BE2C (cell line): Measurements from ENCODE around the gene BDKRB1.
"Not testable (repeated sequence)": the region's sequence is repeated elsewhere in the genome, so short reads cannot be mapped to it uniquely, and the experiment has no call there.

ENCODE experiments used
- DNase-seq: peaks from one replicate; pipeline ENCODE4 v3.0.0-alpha.2; 2020
- H3K27me3 ChIP-seq: fragments of 250-450 bp; sonication (Bioruptor Pico); 2 replicates; pipeline ENCODE4 v1.5.1; 2020; ENCODE audit warnings: mild to moderate bottlenecking
- H3K36me3 ChIP-seq: fragments of 250-450 bp; sonication (Bioruptor Pico); 2 replicates; pipeline ENCODE4 v1.5.1; 2020; ENCODE audit warnings: mild to moderate bottlenecking
- H3K4me1 ChIP-seq: fragments of 250-450 bp; sonication (Bioruptor Pico); 2 replicates; pipeline ENCODE4 v1.5.1; 2020
- H3K4me3 ChIP-seq: 2 replicates; pipeline ENCODE4 v1.5.1; 2011; ENCODE audit warnings: low read depth, low read length
- H3K9me3 ChIP-seq: fragments of 250-450 bp; sonication (Bioruptor Pico); 2 replicates; pipeline ENCODE4 v1.5.1; 2020
- TF ChIP-seq, protein P1 (sequence below): IDR thresholded peaks from 2 replicates; pipeline ENCODE4 v1.5.1; 2012; ENCODE audit warnings: mild to moderate bottlenecking, low read depth, low read length

BDKRB1 gene

GRCh38 chr14:96237641-96238040 is 18.4 kb upstream of the BDKRB1 start:
- DNase-seq = no peak
- Histone ChIP-seq H3K27me3 (no peaks in the 10 kb centered on the region), H3K4me1 (peaks cover 3% of the 10 kb centered on the region; the same call in 1 of the 2 replicates), H3K9me3 (no peaks in the 10 kb centered on the region), H3K36me3 (no peaks in the 10 kb centered on the region; the same call in 1 of the 2 replicates), H3K4me3 (no peak overlapping the region)
- TF ChIP-seq, protein P1, sequence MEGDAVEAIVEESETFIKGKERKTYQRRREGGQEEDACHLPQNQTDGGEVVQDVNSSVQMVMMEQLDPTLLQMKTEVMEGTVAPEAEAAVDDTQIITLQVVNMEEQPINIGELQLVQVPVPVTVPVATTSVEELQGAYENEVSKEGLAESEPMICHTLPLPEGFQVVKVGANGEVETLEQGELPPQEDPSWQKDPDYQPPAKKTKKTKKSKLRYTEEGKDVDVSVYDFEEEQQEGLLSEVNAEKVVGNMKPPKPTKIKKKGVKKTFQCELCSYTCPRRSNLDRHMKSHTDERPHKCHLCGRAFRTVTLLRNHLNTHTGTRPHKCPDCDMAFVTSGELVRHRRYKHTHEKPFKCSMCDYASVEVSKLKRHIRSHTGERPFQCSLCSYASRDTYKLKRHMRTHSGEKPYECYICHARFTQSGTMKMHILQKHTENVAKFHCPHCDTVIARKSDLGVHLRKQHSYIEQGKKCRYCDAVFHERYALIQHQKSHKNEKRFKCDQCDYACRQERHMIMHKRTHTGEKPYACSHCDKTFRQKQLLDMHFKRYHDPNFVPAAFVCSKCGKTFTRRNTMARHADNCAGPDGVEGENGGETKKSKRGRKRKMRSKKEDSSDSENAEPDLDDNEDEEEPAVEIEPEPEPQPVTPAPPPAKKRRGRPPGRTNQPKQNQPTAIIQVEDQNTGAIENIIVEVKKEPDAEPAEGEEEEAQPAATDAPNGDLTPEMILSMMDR = no peak

DNA sequence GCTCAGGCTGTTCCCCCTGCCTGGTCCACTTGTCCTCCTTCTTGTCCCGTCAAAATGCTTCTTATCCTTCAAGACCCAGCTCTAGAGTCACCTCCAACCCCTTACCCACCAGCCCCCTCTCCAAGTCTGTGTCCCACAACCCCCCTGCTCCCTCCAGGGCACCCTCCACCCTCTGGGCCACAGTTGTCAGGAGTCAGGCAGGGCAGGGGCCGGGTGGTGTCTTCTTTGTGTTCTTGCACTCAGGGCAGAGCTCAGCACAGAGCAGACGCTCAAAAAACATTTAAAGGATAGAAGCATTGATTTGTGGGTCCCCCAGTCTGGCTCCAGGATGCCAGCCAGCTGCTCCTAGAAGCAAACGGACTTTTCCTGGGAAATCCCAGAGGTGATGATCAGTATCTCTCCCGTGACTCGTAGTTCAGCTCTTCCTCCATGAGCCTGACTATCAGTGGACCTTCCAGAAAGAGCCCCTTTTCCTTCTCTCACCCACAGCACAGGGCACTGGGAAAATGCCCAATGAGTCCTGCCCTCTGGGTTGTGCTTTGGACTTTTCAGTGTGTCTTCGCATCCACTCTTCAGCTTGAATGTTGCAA is 17.2 kb upstream of the BDKRB1 start:
- Histone ChIP-seq H3K9me3 (no peaks in the 10 kb centered on the region), H3K36me3 (no peaks in the 10 kb centered on the region; the same call in 1 of the 2 replicates), H3K4me1 (peaks cover 3% of the 10 kb centered on the region; the same call in 1 of the 2 replicates), H3K27me3 (no peaks in the 10 kb centered on the region), H3K4me3 (no peak overlapping the region)
- TF ChIP-seq, protein P1 = no peak
- no peak for DNase-seq

- TF ChIP-seq, protein P1 = no peak
- H3K4me3 ChIP-seq = no peak overlapping the region
- no peak for DNase-seq
Measured at GRCh38 chr14:96239711-96240141, 16.3 kb upstream of the BDKRB1 start.

DNA sequence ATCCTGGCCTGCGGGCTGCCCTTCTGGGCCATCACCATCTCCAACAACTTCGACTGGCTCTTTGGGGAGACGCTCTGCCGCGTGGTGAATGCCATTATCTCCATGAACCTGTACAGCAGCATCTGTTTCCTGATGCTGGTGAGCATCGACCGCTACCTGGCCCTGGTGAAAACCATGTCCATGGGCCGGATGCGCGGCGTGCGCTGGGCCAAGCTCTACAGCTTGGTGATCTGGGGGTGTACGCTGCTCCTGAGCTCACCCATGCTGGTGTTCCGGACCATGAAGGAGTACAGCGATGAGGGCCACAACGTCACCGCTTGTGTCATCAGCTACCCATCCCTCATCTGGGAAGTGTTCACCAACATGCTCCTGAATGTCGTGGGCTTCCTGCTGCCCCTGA is 15.4 kb upstream of the BDKRB1 start:
- H3K36me3 ChIP-seq = no peaks in the 10 kb centered on the region; the same call in 1 of the 2 replicates
- TF ChIP-seq, protein P1 = no peak
- no peaks in the 10 kb centered on the region for H3K27me3 ChIP-seq
- peaks cover 3% of the 10 kb centered on the region; the same call in 1 of the 2 replicates for H3K4me1 ChIP-seq
- DNase-seq = no peak
- H3K4me3 ChIP-seq = no peak overlapping the region
- H3K9me3 ChIP-seq = no peaks in the 10 kb centered on the region

More at GRCh38 chr14:96239711-96240141, 16.3 kb upstream of the BDKRB1 start:
- Histone ChIP-seq H3K9me3 (no peaks in the 10 kb centered on the region), H3K27me3 (no peaks in the 10 kb centered on the region), H3K4me1 (peaks cover 3% of the 10 kb centered on the region; the same call in 1 of the 2 replicates), H3K36me3 (no peaks in the 10 kb centered on the region; the same call in 1 of the 2 replicates)

DNA sequence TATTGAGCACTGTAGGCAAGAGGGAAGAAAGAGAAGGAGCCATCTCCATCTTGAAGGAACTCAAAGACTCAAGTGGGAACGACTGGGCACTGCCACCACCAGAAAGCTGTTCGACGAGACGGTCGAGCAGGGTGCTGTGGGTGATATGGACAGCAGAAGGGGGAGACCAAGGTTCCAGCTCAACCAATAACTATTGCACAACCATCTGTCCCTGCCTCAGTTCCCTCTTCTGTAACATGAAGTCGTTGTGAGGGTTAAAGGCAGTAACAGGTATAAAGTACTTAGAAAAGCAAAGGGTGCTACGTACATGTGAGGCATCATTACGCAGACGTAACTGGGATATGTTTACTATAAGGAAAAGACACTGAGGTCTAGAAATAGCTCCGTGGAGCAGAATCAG is 13.9 kb upstream of the BDKRB1 start:
- H3K9me3 ChIP-seq = no peaks in the 10 kb centered on the region
- TF ChIP-seq, protein P1 = no peak
- H3K4me3 ChIP-seq = no peak overlapping the region
- peaks cover 3% of the 10 kb centered on the region for H3K4me1 ChIP-seq
- no peaks in the 10 kb centered on the region for H3K27me3 ChIP-seq
- H3K36me3 ChIP-seq = no peaks in the 10 kb centered on the region; the same call in 1 of the 2 replicates
- no peak for DNase-seq

- Histone ChIP-seq H3K9me3 (no peaks in the 10 kb centered on the region), H3K4me3 (no peak overlapping the region), H3K27me3 (no peaks in the 10 kb centered on the region), H3K36me3 (no peaks in the 10 kb centered on the region; the same call in 1 of the 2 replicates), H3K4me1 (peaks cover under 1% of the 10 kb centered on the region)
- DNase-seq = no peak
- TF ChIP-seq, protein P1 = no peak
Measured at GRCh38 chr14:96243785-96244184, 12.2 kb upstream of the BDKRB1 start.

DNA sequence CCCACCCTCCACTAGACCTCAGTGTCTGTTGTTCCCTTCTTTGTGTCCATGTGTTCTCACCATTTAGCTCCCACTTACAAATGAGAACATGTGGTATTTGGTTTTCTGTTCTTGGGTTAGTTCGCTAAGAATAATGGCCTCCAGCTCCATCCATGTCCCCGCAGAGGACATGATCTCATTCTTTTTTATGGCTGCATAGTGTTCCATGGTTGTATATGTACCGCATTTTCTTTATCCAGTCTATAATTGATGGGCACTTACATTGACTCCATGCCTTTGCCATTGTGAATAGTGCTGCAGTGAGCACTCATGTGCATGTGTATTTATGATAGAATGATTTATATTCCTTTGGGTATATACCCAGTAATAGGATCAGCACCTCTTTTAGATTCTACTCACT is 10.9 kb upstream of the BDKRB1 start:
- H3K9me3 ChIP-seq, H3K27me3 ChIP-seq, H3K36me3 ChIP-seq, H3K4me3 ChIP-seq, DNase-seq, H3K4me1 ChIP-seq: not testable (repeated sequence)
